ENCODE data around the gene SLC25A25. TPM values are rescaled to one million over a fixed set of nuclear protein-coding genes. Genes with fewer than 3 reads are reported as not detected.

SLC25A25 gene
- total RNA-seq, 2 donors from 2014 or later = 12.9 to 13.1 TPM

DNA sequence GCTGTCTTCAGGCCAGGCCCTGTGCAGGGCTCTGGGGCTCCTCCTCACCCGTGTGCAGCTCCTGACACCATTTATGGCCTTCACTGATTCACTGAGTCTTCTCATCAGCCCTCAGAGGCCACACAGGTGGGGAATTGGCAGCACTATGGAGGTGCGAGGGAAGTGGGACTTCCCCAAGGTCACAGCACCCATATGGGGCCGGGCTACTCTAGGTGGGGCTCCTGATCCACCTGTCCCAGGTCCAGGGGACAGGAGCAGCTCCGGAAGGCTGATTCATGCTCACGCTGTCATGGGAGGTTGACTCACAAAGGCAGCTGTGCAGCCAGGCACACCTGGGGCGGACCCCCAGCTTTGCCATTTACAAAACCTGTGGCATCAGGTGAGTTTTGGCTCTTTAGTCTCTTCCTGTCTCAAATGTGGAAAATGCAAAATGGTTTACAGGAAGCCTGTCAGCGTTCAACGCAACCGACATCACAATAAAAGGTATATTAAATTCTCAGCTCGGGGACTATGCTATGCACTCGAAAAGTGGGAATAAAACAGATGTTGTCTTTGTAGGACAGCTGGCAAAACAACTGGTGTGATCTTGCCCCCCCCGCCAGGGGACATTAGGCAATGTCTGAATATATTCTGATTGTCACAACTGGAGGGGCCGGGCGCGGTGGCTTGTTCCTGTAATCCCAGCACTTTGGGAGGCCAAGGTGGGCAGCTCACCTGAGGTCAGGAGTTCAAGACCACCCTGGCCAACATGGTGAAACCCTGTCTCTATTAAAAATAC lies 15.9 kb upstream of the SLC25A25 start:
- no peaks in the 10 kb centered on the region for H3K27me3 ChIP-seq (ENCODE audit: control insufficient read depth, insufficient read depth, low read length, poor library complexity, severe bottlenecking)
- no peak overlapping the region for H3K27ac ChIP-seq (ENCODE audit: low read depth, low read length)
- peaks cover 13% of the 10 kb centered on the region for H3K4me1 ChIP-seq (ENCODE audit: control insufficient read depth, insufficient read depth, low read length)
- Mint-ChIP-seq H3K27ac (no peak overlapping the region), H3K4me1 (peaks cover 18% of the 10 kb centered on the region), H3K9me3 (no peaks in the 10 kb centered on the region), H3K27me3 (ENCODE audit: insufficient read depth) (no peaks in the 10 kb centered on the region), H3K36me3 (ENCODE audit: low read depth) (no peaks in the 10 kb centered on the region), H3K4me3 (no peak overlapping the region)
- H3K9ac ChIP-seq (ENCODE audit: extremely low read depth, low read length, poor library complexity, severe bottlenecking) = no peak overlapping the region
- 93 to 95% methylated on average over 14 to 15 of the region's 15 CpGs for WGBS, 2 experiments (ENCODE audit: insufficient coverage in 1 of 2, insufficient read length in 1 of 2)
- H3K9me3 ChIP-seq (ENCODE audit: control insufficient read depth, low read length) = no peaks in the 10 kb centered on the region
- no peak overlapping the region for H3K4me3 ChIP-seq (ENCODE audit: low read length)
- H3K36me3 ChIP-seq (ENCODE audit: control insufficient read depth, insufficient read depth, low read length) = no peaks in the 10 kb centered on the region
- DNase-seq = no peak
- TF ChIP-seq, protein P1, sequence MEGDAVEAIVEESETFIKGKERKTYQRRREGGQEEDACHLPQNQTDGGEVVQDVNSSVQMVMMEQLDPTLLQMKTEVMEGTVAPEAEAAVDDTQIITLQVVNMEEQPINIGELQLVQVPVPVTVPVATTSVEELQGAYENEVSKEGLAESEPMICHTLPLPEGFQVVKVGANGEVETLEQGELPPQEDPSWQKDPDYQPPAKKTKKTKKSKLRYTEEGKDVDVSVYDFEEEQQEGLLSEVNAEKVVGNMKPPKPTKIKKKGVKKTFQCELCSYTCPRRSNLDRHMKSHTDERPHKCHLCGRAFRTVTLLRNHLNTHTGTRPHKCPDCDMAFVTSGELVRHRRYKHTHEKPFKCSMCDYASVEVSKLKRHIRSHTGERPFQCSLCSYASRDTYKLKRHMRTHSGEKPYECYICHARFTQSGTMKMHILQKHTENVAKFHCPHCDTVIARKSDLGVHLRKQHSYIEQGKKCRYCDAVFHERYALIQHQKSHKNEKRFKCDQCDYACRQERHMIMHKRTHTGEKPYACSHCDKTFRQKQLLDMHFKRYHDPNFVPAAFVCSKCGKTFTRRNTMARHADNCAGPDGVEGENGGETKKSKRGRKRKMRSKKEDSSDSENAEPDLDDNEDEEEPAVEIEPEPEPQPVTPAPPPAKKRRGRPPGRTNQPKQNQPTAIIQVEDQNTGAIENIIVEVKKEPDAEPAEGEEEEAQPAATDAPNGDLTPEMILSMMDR (conservative IDR thresholded peaks at IDR 0.05) = no peak

DNA sequence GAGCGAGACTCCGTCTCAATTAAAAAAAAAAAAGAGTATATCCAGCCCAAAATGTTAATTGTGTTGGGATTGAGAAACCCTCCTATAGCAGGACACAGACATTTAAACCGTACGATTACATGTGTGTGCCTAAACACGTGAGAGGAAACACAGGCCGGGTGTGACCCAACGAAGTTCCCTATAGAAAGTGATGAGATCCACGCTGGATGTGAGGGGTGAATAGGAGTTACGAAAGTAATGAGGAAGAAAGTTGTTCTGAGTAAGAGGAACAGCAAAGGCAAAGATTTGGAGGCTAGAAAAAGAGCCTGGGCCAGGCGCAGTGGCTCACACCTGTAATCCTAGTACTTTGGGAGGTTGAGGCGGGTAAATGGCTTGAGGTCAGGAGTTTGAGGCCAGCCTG lies 14.5 kb upstream of the SLC25A25 start:
- TF ChIP-seq, protein P1 (conservative IDR thresholded peaks at IDR 0.05) = no peak
- 93 to 96% methylated on average over 9 to 11 of the region's 11 CpGs for WGBS, 2 experiments (ENCODE audit: insufficient coverage in 1 of 2, insufficient read length in 1 of 2)

DNA sequence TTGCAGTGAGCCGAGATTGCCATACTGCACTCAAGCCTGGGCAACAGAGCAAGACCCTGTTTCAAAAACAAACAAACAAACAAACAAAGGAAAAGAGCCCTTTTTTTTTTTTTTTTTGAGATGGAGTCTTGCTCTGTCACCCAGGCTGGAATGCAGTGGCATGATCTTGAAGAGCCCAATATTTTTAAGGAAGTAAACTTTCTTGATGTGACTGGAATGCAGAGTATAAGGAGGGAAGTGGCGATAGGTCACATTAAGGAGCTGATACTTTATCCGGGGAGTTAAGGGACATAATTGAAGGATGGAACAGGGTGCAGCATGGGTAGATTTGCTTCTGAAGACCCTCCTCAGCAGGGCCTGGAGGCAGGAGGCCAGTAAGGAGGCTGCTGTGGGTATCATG lies 13.9 kb upstream of the SLC25A25 start:
- H3K27ac Mint-ChIP-seq = peak overlapping the region; percentile 10
- no peak overlapping the region for H3K4me3 Mint-ChIP-seq
- no peak for DNase-seq
- TF ChIP-seq, protein P1 (conservative IDR thresholded peaks at IDR 0.05) = no peak
- Histone ChIP-seq H3K9ac (ENCODE audit: extremely low read depth, low read length, poor library complexity, severe bottlenecking) (no peak overlapping the region), H3K9me3 (ENCODE audit: control insufficient read depth, low read length) (no peaks in the 10 kb centered on the region), H3K4me3 (ENCODE audit: low read length) (no peak overlapping the region), H3K4me1 (ENCODE audit: control insufficient read depth, insufficient read depth, low read length) (peaks cover 24% of the 10 kb centered on the region), H3K36me3 (ENCODE audit: control insufficient read depth, insufficient read depth, low read length) (no peaks in the 10 kb centered on the region), H3K27ac (ENCODE audit: low read depth, low read length) (no peak overlapping the region), H3K27me3 (ENCODE audit: control insufficient read depth, insufficient read depth, low read length, poor library complexity, severe bottlenecking) (no peaks in the 10 kb centered on the region)
- WGBS, 2 experiments (ENCODE audit: insufficient coverage in 1 of 2, insufficient read length in 1 of 2) = 86 to 95% methylated on average over 1 to 3 of the region's 3 CpGs
- no peaks in the 10 kb centered on the region for H3K36me3 Mint-ChIP-seq (ENCODE audit: low read depth)
- H3K4me1 Mint-ChIP-seq = peaks cover 30% of the 10 kb centered on the region
- no peaks in the 10 kb centered on the region for H3K9me3 Mint-ChIP-seq
- no peaks in the 10 kb centered on the region for H3K27me3 Mint-ChIP-seq (ENCODE audit: insufficient read depth)

More for the DNA sequence above, 14.5 kb upstream of the SLC25A25 start:
- no peaks in the 10 kb centered on the region for H3K27me3 ChIP-seq (ENCODE audit: control insufficient read depth, insufficient read depth, low read length, poor library complexity, severe bottlenecking)
- Mint-ChIP-seq H3K36me3 (ENCODE audit: low read depth) (no peaks in the 10 kb centered on the region), H3K4me3 (no peak overlapping the region), H3K27ac (no peak overlapping the region), H3K27me3 (ENCODE audit: insufficient read depth) (no peaks in the 10 kb centered on the region), H3K9me3 (no peaks in the 10 kb centered on the region), H3K4me1 (peaks cover 30% of the 10 kb centered on the region)
- no peaks in the 10 kb centered on the region for H3K36me3 ChIP-seq (ENCODE audit: control insufficient read depth, insufficient read depth, low read length)
- H3K4me3 ChIP-seq (ENCODE audit: low read length) = no peak overlapping the region
- H3K9ac ChIP-seq (ENCODE audit: extremely low read depth, low read length, poor library complexity, severe bottlenecking) = no peak overlapping the region
- H3K9me3 ChIP-seq (ENCODE audit: control insufficient read depth, low read length) = no peaks in the 10 kb centered on the region
- no peak for DNase-seq
- no peak overlapping the region for H3K27ac ChIP-seq (ENCODE audit: low read depth, low read length)
- peaks cover 24% of the 10 kb centered on the region for H3K4me1 ChIP-seq (ENCODE audit: control insufficient read depth, insufficient read depth, low read length)

Data from endodermal cell (in vitro differentiated cells).